HCT116 (cell line): Measurements from ENCODE around the gene TMIGD2. TPM values are rescaled to one million over a fixed set of nuclear protein-coding genes. Genes with fewer than 3 reads are reported as not detected.
"Not testable (repeated sequence)": the region's sequence is repeated elsewhere in the genome, so short reads cannot be mapped to it uniquely, and the experiment has no call there.

ENCODE experiments used
- ATAC-seq: fragments of 200-7000 bp; cut with Tn5 transposase; 2 replicates; pipeline ENCODE4 v1.9.1; 2020; ENCODE audit warnings: mild to moderate bottlenecking, moderate library complexity
- BruUV-seq: library from RNA; stranded (reverse); fragments of 400-500 nt; replicated peaks from 2 replicates; lab custom pipeline; 2021; lab: Mats Ljungman, UMichigan
- CTCF ChIA-PET: fragments of 300-600 bp; sonication (Branson Sonifier 250); formaldehyde crosslinking; loops from one replicate; lab custom pipeline; 2021; ENCODE audit warnings: antibody characterized with exemption; lab: Charles Lee
- POLR2A ChIA-PET: fragments of 300-600, 350-600 bp; sonication (Branson Sonifier 250); formaldehyde crosslinking; loops from one replicate; lab custom pipeline; 2021; ENCODE audit warnings: antibody characterized with exemption; lab: Charles Lee
- RAD21 ChIA-PET, 2 experiments: fragments of 300-600 bp; sonication (Branson Sonifier 250); formaldehyde crosslinking; loops; one replicate each; lab custom pipeline; 2023; ENCODE audit warnings: low total read pairs in 2 of 2; ENCODE audit not compliant: uncharacterized antibody in 2 of 2, unreplicated experiment in 2 of 2, low non-redundant PET in 1 of 2; lab: Charles Lee
- DNase-seq: peaks from one replicate; pipeline ENCODE4 v3.0.0-alpha.2; 2010; ENCODE audit warnings: low read depth, low spot score
- H2AFZ ChIP-seq: fragments of 200-600 bp; shearing (Covaris generic), sonication (generic); 2 replicates; pipeline ENCODE4 v1.6.1; 2017; ENCODE audit warnings: low read depth, mixed run types, mixed read lengths, antibody characterized with exemption, low read length; ENCODE audit not compliant: poor library complexity, severe bottlenecking
- H3K27ac ChIP-seq: 2 replicates; pipeline ENCODE4 v1.5.1; 2012; ENCODE audit warnings: low read depth, low read length
- H3K27me3 ChIP-seq: fragments of 200-600 bp; sonication (generic); 2 replicates; pipeline ENCODE4 v1.6.1; 2016; ENCODE audit warnings: mixed run types, low read length, mixed read lengths; ENCODE audit not compliant: insufficient read depth
- H3K36me3 ChIP-seq, 2 experiments: fragments of 200-500 bp in 1 of 2; fragments of 200-600 bp in 1 of 2; sonication (Bioruptor generic) in 1 of 2; sonication (generic) in 1 of 2; 2 replicates each; pipeline versions ENCODE4 v1.5.1 to v1.6.1; 2014 to 2016; ENCODE audit warnings: low read length in 2 of 2, inconsistent platforms in 1 of 2, mixed read lengths in 1 of 2, mixed run types in 1 of 2; ENCODE audit not compliant: insufficient read depth in 2 of 2, control insufficient read depth in 1 of 2
- H3K4me1 ChIP-seq, 2 experiments: fragments of 200-600 bp in 1 of 2; sonication (generic) in 1 of 2; 2 replicates each; pipeline versions ENCODE4 v1.5.1 to v1.6.1; 2012 to 2017; ENCODE audit warnings: low read length in 2 of 2, inconsistent platforms in 1 of 2, mild to moderate bottlenecking in 1 of 2, mixed read lengths in 1 of 2, mixed run types in 1 of 2, moderate library complexity in 1 of 2; ENCODE audit not compliant: insufficient read depth in 2 of 2, control insufficient read depth in 1 of 2
- H3K4me2 ChIP-seq: fragments of 200-600 bp; sonication (generic); 2 replicates; pipeline ENCODE4 v1.6.1; 2017; ENCODE audit warnings: mixed run types, low read length, mixed read lengths
- H3K4me3 ChIP-seq, 2 experiments: fragments of 200-600 bp in 1 of 2; sonication (generic) in 1 of 2; replicated peaks in 1 of 2; 2 replicates each; pipeline ENCODE4 v1.5.1; 2011 to 2016; ENCODE audit warnings: low read length in 2 of 2, control low read depth in 1 of 2, low read depth in 1 of 2, mild to moderate bottlenecking in 1 of 2, mixed read lengths in 1 of 2, mixed run types in 1 of 2
- H3K79me2 ChIP-seq: fragments of 200-600 bp; sonication (generic); 2 replicates; pipeline ENCODE4 v1.6.1; 2017; ENCODE audit warnings: mild to moderate bottlenecking, mixed run types, low read length, moderate library complexity, mixed read lengths; ENCODE audit not compliant: insufficient read depth
- H3K9ac ChIP-seq: fragments of 200-600 bp; sonication (generic); 2 replicates; pipeline ENCODE4 v1.6.1; 2016; ENCODE audit warnings: low read length, mixed read lengths
- H3K9me2 ChIP-seq: fragments of 200-600 bp; sonication (generic), shearing (Covaris generic); 2 replicates; pipeline ENCODE4 v1.6.1; 2017; ENCODE audit warnings: mixed run types, mild to moderate bottlenecking, moderate library complexity; ENCODE audit not compliant: insufficient read depth
- H3K9me3 ChIP-seq, 2 experiments: fragments of 200-500 bp in 1 of 2; fragments of 200-600 bp in 1 of 2; sonication (Bioruptor generic) in 1 of 2; sonication (generic) in 1 of 2; 2 replicates each; pipeline ENCODE4 v1.6.1; 2014 to 2017; ENCODE audit warnings: low read length in 2 of 2, mixed read lengths in 2 of 2, inconsistent platforms in 1 of 2, low read depth in 1 of 2, mild to moderate bottlenecking in 1 of 2, mixed run types in 1 of 2, moderate library complexity in 1 of 2; ENCODE audit not compliant: control insufficient read depth in 1 of 2, insufficient read depth in 1 of 2
- H4K20me1 ChIP-seq: fragments of 200-600 bp; sonication (generic), shearing (Covaris generic); 2 replicates; pipeline ENCODE4 v1.6.1; 2017; ENCODE audit warnings: mixed run types, mild to moderate bottlenecking, moderate library complexity; ENCODE audit not compliant: insufficient read depth
- CEBPB ChIP-seq: IDR thresholded peaks from 2 replicates; pipeline ENCODE4 v1.6.1; 2012; ENCODE audit warnings: low read depth
- MAX ChIP-seq: IDR thresholded peaks from 2 replicates; pipeline ENCODE4 v1.6.1; 2012
- RAD21 ChIP-seq: IDR thresholded peaks from 2 replicates; pipeline ENCODE4 v1.6.1; 2012; ENCODE audit warnings: low read depth, mild to moderate bottlenecking
- SIN3A ChIP-seq: IDR thresholded peaks from 2 replicates; pipeline ENCODE4 v1.6.1; 2012; ENCODE audit warnings: low read depth
- TCF7L2 ChIP-seq: IDR thresholded peaks from 2 replicates; pipeline ENCODE4 v1.7.0; 2011; ENCODE audit warnings: borderline replicate concordance, inconsistent platforms; ENCODE audit not compliant: insufficient read depth, insufficient read length; ENCODE audit errors: extremely low read depth
- YY1 ChIP-seq: IDR thresholded peaks from 2 replicates; pipeline ENCODE4 v1.6.1; 2011; ENCODE audit warnings: low read length, low read depth, moderate library complexity, mild to moderate bottlenecking; ENCODE audit not compliant: insufficient replicate concordance; ENCODE audit errors: extremely low read depth
- intact Hi-C: fragments of 100-400 bp; cut with micrococcal nuclease; formaldehyde crosslinking; loops from 2 replicates; pipeline ENCODE4 v1.10.0; 2022
- total RNA-seq: library from RNA; stranded (reverse); gene quantifications from one replicate; pipeline ENCODE4 v1.2.1, GENCODE V29; 2021; ENCODE audit not compliant: unreplicated experiment

The TMIGD2 gene
- total RNA-seq, 1 experiment from 2014 or later: not detected

- RAD21 ChIA-PET, CTCF ChIA-PET, H2AFZ ChIP-seq, H4K20me1 ChIP-seq, H3K27ac ChIP-seq, ATAC-seq, BruUV-seq, H3K4me2 ChIP-seq, H3K9me3 ChIP-seq, H3K36me3 ChIP-seq, H3K4me1 ChIP-seq, DNase-seq, intact Hi-C loops, H3K27me3 ChIP-seq, H3K4me3 ChIP-seq, H3K79me2 ChIP-seq, H3K9ac ChIP-seq, H3K9me2 ChIP-seq: not testable (repeated sequence)
- POLR2A ChIA-PET: interaction anchor here (0.6 kb wide), 1 partner anchor 47 kb away, joined by 3 read pairs; no protein-coding TSS in a partner anchor
Observed at GRCh38 chr19:4274321-4274686, 27.9 kb downstream of the TMIGD2 start.

- Histone ChIP-seq H3K27me3 (no peaks in the 10 kb centered on the region), H3K4me1 (no peaks in the 10 kb centered on the region), H3K4me2 (no peak overlapping the region), H3K9me2 (no peaks in the 10 kb centered on the region), H3K9me3 (no peaks in the 10 kb centered on the region), H2AFZ (no peak overlapping the region), H3K36me3 (peaks cover 2 to 9% of the 10 kb centered on the region in 2 experiments; a peak in 2 of 4 replicates)
- BruUV-seq: no TSS peak
- POLR2A ChIA-PET: no interaction called here
- DNase-seq: no peak
- CTCF ChIA-PET: no interaction called here
- TF ChIP-seq MAX (no peak), TCF7L2 (no peak), CEBPB (no peak), RAD21 (no peak), SIN3A (no peak), YY1 (no peak)
- TF ChIP-seq, all 23 proteins: peak for 0
- ATAC-seq: no peak
- H3K4me3 ChIP-seq: no peak overlapping the region
- no peaks in the 10 kb centered on the region for H4K20me1 ChIP-seq
- H3K9ac ChIP-seq: no peak overlapping the region
- RAD21 ChIA-PET: no interaction called here
- intact Hi-C loops: no loop called here
- no peaks in the 10 kb centered on the region for H3K79me2 ChIP-seq
- no peak overlapping the region for H3K27ac ChIP-seq
Observed at GRCh38 chr19:4272894-4273293, 29.3 kb downstream of the TMIGD2 start.
